Stimulated activated CD8-positive, alpha-beta memory T cell treated with anti-CD3 and anti-CD28 coated beads, Interleukin-7, amount 100 ng/mL, for 1 hour (primary cell): ENCODE results near the gene LRMDA.

Experiments
- DNase-seq, 2 donors: peaks; one replicate each; pipeline ENCODE4 v3.0.0-alpha.2; 2020; ENCODE audit warnings: low read depth in 2 of 2

The LRMDA gene

DNA sequence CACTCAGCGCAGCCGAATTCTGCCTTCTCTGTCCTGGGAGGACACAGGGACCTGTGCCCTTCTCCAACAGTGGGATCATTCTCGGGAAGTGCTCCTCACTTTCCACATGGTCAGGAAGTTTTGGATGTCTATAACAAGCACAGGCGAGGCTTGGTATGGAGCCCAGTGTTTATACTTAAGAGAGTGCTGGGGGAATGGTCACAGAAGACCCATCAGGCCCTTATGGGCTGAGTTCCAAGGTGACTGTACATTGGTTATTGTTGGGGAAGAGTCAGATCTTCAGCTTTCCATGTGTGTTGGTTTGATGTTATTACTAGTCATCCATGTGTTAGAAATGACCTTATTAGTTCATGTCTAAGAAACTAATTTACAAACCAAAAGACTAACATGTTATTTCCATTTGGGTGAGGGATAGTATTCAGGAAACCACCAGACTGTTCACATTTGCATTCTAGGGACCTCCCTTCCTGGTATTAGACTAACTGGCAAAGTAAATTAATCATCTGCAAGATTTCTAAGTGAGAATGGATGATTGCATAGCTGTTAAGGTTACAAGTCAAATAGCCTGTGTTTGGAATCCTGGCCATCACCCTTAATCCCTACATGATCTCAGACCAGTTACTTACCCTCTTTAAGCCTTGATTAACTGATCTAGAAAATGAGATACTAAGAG, 834.2 kb downstream of the LRMDA start:
- no peak for DNase-seq

DNA sequence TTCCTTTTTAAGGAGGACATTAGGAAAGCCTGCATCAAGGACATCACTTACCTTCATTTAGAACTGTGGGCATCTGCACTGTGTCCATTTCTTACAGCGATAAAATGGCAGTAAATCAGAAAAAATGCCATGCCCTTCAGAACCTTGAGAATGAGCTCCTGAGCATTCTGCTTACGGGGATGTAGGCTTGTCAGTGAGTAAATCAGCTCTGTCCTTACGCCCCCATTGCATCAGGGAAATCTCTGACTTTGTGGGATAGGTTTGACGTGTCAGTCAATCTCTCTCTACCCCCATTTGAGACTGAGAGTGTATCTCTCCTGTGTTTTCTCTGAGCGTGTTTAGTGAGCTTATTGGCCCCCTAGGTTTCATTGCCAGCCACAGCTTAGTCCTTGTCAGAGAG, 837.1 kb downstream of the LRMDA start:
- no peak for DNase-seq

DNA sequence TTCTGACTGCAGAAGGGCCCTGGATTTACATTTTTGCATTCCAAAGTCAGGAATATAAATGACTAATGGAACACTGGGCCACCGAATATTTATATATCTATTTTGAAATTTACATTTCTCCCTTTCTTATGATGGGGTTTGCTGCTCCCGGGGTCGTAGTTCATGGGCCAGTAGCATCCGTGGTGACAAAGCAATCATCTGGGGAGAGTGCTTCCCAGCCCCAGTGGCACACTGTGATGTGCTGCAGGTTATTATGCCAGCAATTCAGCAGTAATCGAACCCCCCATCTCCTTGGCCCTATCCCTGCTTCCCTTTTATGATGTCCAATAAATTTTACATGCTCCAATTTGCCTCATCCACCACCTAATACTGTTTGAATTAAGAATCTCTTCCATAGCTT, 837.5 kb downstream of the LRMDA start:
- no peak for DNase-seq

DNA sequence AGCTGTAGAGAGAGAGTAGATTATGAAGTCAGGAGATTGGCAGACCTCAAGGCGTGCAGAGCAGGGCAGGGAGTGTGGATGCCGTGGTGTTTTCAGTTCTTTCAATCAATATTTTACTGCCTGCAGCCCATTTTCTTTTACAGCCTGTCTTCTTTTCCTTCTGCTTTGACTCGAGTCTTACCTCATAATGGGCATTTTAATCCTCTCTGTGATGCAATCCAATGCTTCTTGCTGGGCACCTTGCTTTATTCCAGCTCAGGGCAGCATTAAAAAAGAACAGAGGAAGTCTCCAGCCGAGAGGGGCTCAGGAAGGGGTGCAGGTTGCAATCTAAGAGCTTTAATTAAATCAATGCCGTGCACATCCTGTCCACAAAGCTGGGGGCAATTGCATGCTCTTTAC, 839.0 kb downstream of the LRMDA start:
- no peak for DNase-seq

DNA sequence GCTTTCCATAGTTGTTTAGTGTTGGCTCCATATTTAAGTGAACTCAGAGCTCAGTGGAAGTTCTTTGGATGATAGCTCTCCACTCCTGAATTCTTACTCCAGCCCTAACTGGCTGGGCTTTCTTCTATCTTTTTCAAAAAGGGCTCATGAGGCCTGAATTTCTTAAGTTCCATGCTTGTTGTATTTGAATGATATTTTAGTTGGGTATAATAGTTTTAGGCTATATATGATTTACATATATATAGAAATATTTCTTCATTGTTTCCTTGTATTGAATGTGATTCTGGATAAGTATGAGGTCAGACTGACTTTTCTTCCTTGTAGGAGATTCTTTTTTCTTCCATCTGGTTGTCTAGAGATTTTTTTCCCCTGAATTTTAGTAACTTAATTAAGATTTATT, 843.5 kb downstream of the LRMDA start:
- no peak for DNase-seq

DNA sequence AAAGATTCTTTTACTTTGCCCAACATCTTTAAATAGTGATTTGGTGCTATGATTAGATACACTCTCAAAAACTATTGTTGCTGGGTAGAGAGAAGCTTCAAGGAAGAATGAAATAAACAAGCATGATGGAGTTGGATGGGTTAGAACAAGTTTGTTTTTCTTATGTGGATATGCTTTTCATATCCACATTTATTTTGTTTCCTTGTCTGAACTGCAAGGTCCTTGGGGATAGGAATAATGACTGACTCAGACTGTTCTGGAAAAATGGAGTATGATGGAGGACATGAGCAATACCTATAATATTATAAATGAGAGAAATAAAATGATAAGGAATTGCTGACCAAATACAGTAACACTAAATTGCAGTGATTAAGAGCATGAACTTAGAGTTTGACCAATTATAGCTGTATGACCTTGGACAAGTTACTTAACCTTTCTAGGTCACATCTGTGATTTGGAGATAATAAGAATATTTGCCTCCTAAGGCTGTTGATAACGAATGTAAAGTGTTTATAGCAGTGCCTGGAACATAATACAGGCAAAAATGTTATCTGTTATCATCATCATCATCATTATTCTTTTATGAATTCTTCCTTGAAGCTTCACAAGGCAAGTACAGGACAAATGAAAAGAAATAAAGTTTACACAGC, 847.5 kb downstream of the LRMDA start:
- DNase-seq: no peak

DNA sequence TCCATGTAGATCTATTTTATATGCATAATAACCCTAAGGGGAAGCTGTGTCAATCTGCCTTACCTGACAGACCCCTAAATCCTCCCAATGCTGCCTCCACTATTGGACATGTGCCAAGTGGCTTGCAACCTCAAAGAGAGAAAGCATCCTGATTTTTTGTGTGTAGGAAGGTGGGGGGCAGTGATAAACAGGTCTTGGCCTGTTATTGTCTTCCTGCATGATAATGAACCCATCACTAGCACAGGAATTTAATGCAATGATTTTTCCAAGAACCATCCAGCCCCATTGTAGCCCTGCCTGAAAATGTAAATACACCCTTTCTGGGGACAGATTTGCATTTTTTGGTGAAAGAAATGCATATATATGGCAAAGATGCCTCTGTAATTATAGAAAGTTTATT, 850.2 kb downstream of the LRMDA start:
- no peak for DNase-seq

DNA sequence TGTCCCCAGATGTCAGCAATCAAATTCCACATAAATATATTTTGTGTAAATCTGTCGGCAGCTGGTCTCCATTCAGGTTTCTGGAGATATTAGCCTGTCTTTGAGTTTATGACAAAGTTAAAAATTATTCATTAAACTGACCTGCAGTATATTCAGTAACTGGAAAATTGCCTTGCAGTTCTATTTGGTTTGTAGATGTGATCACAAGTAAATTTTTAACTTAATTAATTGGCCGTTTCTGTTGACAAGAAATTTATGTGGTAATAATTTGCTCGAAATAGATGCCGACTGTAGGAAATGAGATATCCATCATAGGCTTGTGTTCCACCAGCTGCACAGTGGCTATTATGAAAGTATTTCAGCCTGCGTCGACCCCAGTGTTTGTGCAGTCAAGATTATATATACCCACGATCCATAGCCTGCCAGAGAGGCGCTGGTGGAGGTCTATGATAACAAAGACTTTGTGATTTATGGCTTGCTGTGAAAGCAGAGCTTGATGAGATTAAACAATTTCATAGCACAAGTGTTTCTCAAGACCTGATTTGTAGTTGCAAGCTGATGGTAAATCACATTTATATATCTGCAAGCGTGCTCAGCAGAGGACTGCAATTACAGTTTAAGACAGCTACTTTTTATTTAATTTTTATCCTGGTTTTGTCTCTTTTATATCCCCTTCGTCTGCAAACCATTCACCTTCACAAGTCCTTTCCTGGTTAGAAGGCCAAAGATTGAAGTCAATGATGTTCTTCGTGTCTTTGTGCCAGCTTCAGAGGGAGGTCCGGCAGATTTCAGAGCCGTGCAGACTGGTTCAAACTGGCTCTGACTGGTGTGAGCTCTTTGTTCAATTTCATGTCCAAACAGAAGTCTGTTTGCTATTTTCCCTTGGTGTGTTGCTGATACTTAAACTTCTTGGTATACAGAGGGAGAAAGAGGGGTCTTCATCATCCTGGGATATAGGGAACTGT, 850.9 kb downstream of the LRMDA start:
- DNase-seq: no peak

DNA sequence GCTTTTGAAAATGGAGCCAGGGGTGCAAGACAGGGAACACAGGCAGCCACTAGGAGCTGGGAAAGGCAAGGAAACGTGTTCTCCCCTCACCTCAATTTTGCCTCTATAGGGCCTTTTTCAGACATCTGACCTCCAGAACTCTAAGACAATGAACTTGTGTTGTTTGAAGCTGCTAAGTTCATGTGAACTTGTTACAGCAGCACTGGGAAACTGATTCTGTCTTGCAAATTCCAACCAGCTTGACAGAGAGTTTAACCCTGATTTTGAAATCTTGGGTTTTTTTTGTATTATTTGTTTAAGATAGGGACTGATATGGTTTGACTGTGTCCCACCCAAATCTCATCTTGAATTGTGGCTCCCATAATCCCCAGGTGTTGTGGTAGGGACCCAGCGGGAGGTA, 852.9 kb downstream of the LRMDA start:
- DNase-seq: no peak

DNA sequence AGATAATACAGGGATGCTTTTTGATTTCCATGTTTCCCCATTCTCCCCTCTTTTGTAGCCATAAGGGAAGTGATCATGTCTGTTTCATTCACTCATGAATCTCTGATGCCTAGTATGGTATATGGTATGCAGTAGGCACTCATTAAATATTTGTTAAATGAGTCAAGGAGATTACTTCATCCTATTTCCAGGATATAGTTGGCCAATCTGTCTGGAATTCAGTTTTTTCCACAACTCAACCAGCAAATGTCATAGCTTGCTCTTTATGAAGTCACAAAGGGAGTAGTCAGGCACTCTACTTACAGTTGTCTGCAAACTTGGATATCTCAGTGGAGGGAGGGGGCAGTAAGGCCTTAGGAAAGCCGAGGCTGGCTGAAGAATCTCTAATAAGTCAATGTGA, 853.6 kb downstream of the LRMDA start:
- no peak for DNase-seq

DNA sequence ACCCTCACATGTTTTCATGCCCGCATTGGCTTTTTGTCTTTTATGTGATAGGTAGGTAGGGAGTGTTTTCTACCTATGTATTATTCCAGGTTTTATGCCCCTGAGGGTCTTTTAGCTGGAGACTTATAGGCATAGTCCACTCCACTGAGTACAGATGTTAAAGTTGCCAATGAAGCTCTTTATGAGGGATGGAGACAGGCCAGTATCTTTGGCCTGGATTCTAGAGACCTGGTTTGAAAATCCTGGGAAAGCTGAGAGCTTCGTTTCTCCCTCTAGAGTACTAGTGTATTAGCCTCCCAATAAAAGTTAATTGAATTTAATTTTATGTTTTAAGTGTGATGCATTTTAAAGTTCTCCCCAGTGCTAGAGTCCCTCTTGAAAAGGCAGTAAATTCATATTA, 854.1 kb downstream of the LRMDA start:
- no peak for DNase-seq

DNA sequence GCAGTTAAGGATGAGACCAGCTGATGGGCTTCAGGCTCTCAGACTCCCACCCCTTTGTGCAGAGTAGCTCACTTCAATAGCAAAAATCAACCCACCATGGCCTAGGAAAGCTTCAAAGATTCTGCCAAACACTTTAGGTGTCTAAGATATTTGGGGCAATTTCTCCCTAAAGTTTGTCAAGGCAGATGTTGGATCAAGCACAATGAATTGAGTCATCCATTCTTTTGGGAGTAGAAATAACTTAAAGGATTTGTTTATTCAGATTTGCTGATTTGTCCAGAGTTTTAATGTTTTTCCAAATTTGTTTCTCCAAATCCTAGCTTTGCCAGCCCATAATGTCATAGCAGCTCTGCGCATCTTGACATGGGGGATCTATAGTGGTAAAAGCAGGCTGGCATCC, 855.1 kb downstream of the LRMDA start:
- DNase-seq: no peak

DNA sequence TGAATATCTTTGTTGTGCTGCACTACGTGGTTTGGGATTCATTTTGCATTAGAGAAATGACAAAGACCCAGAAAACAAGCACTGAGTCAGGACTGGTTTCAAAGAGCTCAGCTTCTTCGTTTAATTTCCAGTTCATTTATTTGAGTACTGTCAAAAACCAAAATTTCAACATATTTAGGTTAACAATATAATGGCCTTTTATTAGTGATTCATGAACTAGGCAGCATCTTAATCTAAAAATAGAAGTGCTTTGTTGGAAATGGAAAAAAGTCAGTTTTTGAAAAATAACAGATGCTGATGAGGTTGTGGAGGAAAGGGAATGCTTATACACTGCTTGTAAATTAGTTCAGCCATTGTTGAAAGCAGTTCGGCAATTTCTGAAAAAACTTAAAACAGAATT, 856.4 kb downstream of the LRMDA start:
- no peak for DNase-seq

DNA sequence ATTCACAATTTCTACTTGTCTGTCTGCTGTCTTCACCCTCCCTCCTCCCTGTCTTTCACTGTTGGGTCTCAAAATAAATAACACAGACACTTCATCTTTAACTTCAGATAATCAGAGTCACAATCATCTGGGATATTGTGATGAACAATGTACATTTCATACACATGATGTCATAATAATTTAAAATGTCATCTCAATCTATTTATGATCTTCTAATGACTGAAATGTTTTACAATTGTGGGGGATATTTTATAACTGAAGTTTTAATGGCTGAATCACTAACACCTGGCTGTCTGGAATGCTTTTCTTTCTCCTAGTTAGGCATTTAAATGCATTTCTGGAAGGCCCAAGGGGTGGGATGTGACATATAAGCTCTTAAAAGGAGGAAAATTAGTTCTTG, 859.8 kb downstream of the LRMDA start:
- no peak for DNase-seq

DNA sequence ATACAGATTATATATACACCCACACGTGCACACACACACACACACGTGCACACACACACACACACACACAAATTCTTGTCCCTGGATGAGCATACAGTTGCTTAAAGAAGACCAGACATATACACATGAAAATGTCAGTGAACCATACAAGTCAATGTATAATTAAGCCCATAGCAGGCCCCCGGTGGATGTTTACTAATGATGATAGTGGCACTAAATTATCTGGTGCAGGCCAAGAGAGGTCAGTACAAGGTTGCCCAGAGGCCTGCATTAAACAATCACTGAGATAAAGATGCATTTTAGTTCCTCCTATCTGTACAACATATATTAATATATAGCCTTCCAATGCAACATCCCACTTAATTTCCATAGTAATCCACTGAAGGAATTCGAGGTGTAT, 860.5 kb downstream of the LRMDA start:
- no peak for DNase-seq

DNA sequence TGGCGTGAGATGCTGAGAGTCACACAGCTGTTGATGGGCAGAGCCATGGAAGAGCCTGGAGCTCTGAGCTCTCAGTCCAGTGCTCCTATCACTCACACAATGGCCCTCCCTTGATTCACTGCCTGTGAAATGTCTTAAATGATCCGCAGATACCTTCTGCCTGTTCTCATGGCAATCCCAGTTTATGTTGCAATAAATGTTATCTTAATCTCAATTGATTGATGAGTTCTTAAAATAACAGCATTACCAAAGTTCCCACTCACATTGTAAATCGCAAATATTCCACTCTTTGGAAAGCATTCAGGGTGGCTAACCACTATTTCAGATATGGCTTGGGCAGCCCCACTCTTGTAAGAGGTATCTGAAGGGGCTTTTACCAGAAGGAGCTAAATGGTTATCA, 865.5 kb downstream of the LRMDA start:
- no peak for DNase-seq

DNA sequence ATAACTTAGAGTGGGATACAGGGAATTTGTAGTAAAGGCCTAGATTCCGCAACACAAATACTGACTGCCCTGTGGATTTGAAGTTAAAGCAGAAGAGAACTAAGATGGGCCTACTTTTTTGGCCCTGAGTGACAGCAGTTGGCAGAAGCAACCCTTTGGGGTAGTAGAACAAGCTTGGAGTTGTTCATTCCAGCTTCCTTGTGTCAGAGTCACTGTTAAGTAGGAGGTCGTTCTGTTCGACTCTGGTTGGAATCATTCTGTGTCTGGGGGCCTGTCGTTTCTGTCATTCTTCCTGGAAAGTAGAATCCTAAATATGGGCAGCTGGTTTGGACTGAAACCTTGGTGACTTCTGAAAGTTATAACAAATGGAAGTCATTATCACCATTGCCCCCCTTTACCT, 865.9 kb downstream of the LRMDA start:
- no peak for DNase-seq

DNA sequence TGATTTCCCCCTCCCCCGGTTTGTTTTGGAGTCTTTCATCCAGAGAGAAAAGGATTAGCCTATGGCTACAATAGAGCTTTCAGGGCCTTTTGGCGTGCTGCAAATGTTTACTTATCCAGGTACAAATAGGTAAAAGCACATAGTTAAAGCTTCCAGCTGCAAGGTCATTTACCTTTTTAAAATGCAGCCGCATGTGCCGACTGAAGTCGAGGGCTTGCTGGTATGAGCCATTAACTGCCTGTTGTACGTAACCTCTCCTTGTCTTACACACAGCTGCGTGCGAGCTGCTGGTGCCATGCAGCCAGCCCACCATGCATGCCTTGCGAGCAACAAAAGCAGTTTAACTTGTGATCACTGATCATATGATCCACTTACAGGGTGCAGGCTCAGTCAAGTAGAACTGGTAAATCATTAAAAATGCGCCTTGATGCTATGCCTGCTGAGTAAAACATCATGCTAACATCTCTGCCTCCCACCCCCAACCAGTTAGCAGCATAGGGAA, 866.4 kb downstream of the LRMDA start:
- DNase-seq: no peak

DNA sequence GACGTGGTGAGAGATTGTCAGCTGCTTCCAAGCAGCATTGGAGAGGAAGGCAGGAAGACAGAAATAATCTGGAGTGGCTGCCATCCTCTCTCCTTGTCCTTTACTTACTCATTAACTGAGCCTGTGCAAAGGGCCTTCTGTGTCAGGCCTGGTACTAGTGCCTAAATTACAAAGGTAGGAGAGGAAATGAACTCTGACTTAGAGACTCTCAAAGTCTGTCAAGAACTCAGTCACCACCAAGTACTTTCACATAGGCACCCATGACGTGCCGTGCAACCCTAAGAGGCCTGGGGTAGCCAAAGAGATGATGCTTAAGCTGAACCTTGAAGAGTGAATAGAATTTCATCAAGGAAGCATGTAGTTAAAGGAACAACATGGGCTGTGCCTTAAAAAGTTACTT, 866.9 kb downstream of the LRMDA start:
- no peak for DNase-seq

DNA sequence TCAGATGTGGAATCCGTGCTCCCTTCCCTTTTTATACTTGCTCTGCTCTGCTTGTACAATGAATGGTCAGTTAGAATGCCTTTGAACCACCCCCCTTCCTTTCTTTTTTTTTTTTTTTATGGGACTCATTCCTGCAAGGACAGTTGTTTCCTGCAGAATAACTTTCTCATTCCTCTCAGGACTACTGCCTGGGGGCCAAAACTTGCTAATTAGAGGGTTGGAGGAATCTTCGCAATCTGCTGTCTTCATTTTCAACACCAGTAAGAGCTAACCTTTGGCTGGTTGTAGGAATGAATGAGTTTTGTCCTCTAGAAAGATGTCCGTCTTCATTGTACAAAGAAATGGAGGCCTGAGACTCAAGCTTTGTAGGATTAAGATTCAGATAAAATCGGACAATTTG, 868.1 kb downstream of the LRMDA start:
- no peak for DNase-seq

DNA sequence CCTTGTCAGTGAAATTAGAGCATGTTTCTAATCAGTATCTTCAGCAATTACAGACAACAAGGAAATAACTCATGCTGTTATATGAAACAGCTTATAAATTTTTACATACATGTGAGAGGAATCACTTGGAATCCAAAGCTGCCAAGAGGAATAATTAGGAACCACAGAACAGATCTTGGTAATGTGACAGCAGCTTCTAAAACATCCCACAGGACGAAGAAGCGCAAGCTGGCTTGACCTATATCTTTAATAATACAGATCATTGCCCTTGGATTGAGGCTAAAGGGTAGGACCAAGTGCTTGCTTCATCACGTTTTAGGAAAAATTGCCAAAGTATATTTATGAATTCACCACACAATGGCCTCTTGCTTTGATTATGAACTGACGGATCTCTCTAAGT, 869.8 kb downstream of the LRMDA start:
- no peak for DNase-seq

DNA sequence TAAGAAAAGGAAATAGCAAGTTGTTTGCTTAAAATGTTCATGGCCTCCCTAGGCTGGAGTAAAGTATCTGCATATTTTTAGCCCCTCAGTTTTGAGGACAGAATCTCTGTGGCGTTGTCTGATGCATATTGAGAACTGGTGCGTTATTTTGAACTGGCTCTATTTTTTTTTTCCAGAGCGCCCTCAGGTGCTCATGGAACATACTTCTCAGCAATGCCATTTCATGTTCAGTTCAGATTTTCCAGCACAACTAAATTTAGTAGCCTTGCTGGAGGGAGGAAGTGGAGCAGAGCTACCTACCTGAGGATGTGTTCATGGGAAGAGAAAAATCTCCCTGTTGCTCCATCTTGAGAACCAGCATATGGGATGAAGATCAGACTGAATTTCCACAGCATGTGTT, 870.5 kb downstream of the LRMDA start:
- no peak for DNase-seq

DNA sequence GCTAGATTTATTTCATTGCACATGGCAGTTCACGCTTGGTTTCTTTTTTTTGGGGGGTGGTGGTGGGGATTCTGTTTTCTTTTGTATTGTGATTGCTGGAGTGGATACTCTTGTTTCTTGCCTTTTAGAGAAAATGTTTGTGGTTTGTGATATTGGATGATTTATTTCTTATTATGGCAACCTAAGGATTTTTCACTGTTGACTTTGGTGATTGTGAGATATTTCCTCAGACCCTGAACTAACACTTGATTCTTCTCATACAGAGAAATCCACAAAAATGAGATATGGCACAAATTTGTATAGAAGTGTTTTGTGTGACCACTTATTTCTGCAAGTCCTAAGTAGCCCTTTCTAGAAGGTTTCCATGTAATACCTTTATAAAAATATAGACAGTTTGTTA, 871.1 kb downstream of the LRMDA start:
- DNase-seq: no peak
